ENCODE data around the gene CYP26B1. TPM values are rescaled to one million over a fixed set of nuclear protein-coding genes. Genes with fewer than 3 reads are reported as not detected.

The CYP26B1 gene
- total and polyA plus RNA-seq, 8 donors: 3.1 to 7.6 (median 4.9) TPM

DNA sequence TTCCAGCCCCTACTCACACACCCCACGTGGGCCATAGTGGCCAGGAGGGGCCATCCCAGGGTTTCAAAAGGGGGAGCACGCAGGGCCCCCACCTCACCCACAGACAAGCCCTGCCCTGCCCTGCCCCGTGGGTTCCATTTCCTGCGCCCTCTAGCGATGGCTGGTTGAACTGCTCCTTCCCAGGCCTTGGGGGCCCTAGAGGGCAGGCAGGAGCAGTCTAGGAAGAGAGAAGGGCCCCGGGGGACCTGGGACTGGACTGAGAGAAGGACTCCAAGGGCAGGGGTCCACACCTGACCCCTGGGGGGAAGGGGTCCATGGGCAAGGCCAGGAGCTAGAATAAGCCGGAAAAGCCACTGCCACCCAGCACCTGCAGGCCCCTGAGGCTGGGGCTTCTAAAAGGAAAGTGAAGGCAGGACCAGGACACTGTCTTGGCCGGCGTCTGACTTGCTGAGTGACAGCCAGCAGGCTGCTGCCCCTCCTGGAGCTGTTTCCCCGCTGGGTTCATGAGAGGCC lies 10.1 kb downstream of the CYP26B1 start:
- ATAC-seq: peak; percentile 87
- Histone ChIP-seq H3K9me3 (no peaks in the 10 kb centered on the region), H3K4me1 (peaks cover 0 to 5% of the 10 kb centered on the region in 2 donors), H3K4me3 (no peak overlapping the region), H3K27me3 (peaks cover 0 to 12% of the 10 kb centered on the region in 2 donors), H3K27ac (no peak overlapping the region), H3K36me3 (no peaks in the 10 kb centered on the region)
- TF ChIP-seq, protein P1, sequence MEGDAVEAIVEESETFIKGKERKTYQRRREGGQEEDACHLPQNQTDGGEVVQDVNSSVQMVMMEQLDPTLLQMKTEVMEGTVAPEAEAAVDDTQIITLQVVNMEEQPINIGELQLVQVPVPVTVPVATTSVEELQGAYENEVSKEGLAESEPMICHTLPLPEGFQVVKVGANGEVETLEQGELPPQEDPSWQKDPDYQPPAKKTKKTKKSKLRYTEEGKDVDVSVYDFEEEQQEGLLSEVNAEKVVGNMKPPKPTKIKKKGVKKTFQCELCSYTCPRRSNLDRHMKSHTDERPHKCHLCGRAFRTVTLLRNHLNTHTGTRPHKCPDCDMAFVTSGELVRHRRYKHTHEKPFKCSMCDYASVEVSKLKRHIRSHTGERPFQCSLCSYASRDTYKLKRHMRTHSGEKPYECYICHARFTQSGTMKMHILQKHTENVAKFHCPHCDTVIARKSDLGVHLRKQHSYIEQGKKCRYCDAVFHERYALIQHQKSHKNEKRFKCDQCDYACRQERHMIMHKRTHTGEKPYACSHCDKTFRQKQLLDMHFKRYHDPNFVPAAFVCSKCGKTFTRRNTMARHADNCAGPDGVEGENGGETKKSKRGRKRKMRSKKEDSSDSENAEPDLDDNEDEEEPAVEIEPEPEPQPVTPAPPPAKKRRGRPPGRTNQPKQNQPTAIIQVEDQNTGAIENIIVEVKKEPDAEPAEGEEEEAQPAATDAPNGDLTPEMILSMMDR (IDR thresholded peaks at IDR 0.05): peak; percentile 86 to 92
- DNase-seq: peak in 2 of 4 donors; percentile 40 to 85
- intact Hi-C loops (cut with DNase I): no loop called here

DNA sequence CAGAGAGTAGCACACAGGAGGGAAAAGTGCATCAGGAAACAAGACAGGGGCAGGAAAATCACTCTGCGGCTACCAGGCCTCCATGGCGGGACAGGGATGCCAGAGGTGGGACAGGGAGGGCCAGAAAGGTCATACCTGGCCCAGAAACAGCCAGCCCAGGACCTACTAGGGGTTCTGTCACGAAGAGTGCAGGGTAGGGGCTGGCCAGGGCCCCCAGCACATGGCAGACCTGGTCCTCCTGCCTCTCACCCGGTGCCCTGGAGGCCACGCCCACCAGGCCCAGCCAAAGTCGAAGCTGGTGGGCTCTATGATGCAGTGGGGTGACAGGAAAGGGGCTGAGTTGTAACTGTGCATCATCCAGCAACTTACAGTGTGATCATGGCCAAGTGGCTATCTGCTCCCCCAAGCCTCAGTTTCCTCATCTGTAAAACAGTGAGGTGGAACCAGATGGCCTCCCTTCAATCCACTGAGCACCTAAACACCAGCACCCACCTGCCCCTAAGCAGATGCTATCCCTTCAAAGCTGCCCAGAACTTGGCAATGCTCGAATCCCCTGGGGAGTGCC lies 10.6 kb downstream of the CYP26B1 start:
- peaks cover 0 to 4% of the 10 kb centered on the region in 2 donors for H3K4me1 ChIP-seq
- ATAC-seq (no peak), DNase-seq (peak in 2 of 4 donors; percentile 20 to 53)
- TF ChIP-seq, protein P1 (IDR thresholded peaks at IDR 0.05): no peak
- no peak overlapping the region for H3K4me3 ChIP-seq
- H3K9me3 ChIP-seq: no peaks in the 10 kb centered on the region
- peaks cover 0 to 9% of the 10 kb centered on the region in 2 donors for H3K27me3 ChIP-seq
- no peak overlapping the region for H3K27ac ChIP-seq
- intact Hi-C loops (cut with DNase I): no loop called here
- H3K36me3 ChIP-seq: no peaks in the 10 kb centered on the region

DNA sequence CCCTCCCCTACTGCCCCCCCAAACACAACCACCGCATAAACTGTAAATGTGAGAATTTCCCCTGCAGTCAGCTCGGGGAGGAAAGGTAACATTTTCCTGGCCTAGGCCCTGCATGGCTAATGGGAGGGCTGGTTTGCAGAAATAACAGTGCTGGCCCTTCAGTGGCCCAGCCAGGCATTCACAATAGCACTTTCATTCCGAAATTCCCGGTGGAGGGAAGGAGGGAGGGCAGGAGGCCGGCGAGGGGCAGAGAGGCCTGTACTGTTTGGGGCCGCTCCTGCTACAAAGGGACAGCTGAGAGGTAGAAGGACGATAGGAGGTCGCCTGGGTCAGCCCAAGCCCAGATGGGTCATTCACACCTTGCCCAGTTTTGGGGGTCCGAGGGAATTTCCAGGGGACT lies 11.3 kb downstream of the CYP26B1 start:
- Histone ChIP-seq H3K9me3 (no peaks in the 10 kb centered on the region), H3K4me3 (no peak overlapping the region), H3K4me1 (peaks cover 0 to 4% of the 10 kb centered on the region in 2 donors), H3K27ac (no peak overlapping the region), H3K27me3 (peaks cover 0 to 11% of the 10 kb centered on the region in 2 donors), H3K36me3 (no peaks in the 10 kb centered on the region)
- intact Hi-C loops (cut with DNase I): no loop called here
- DNase-seq (no peak), ATAC-seq (no peak)
- TF ChIP-seq, protein P1 (IDR thresholded peaks at IDR 0.05): no peak

DNA sequence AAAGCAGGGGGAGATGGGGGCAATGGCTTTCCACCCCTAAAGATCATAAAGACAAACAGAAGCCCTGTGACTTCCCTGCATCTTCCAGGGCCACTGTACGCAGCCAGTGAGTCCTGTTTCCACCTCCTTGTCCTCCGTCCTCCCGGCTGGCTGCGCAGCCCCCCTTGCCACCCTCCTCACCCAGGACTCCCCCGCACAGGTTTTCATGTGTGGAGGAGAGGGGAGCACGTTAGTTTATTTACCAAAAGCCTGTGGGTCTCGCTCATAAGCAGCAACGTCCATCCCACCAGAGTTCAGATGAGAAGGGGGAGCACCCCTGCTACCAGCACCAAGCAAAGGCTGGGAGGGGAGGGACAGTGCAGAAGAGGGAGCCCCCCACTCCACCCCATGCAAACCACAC lies 11.7 kb downstream of the CYP26B1 start:
- DNase-seq: peak in 1 of 4 donors; percentile 9
- intact Hi-C loops (cut with DNase I): no loop called here
- H3K4me1 ChIP-seq: peaks cover 0 to 4% of the 10 kb centered on the region in 2 donors

More for the DNA sequence above, 11.7 kb downstream of the CYP26B1 start:
- no peaks in the 10 kb centered on the region for H3K36me3 ChIP-seq
- H3K27ac ChIP-seq: no peak overlapping the region
- H3K9me3 ChIP-seq: no peaks in the 10 kb centered on the region
- TF ChIP-seq, protein P1 (IDR thresholded peaks at IDR 0.05): no peak
- peaks cover 0 to 13% of the 10 kb centered on the region in 2 donors for H3K27me3 ChIP-seq
- no peak for ATAC-seq
- no peak overlapping the region for H3K4me3 ChIP-seq
